Panc1 (cell line): ENCODE data around the gene CASP5. TPM values are rescaled to one million over a fixed set of nuclear protein-coding genes. Genes with fewer than 3 reads are reported as not detected.

Experiments
- ATAC-seq: fragments of 200-7000 bp; cut with Tn5 transposase; 2 replicates; pipeline ENCODE4 v1.9.1; 2020; ENCODE audit warnings: mild to moderate bottlenecking, moderate library complexity
- BruUV-seq: library from RNA; stranded (reverse); fragments of 400-500 nt; replicated peaks from 2 replicates; lab custom pipeline; 2021; lab: Mats Ljungman, UMichigan
- CTCF ChIA-PET: fragments of 300-600 bp; sonication (Branson Sonifier 250); formaldehyde crosslinking; loops from one replicate; lab custom pipeline; 2022; ENCODE audit warnings: antibody characterized with exemption; lab: Charles Lee
- POLR2A ChIA-PET: fragments of 300-600 bp; sonication (Branson Sonifier 250); formaldehyde crosslinking; loops from one replicate; lab custom pipeline; 2022; ENCODE audit warnings: antibody characterized with exemption; lab: Charles Lee
- DNase-seq: peaks from one replicate; pipeline ENCODE4 v3.0.0-alpha.2; 2010; ENCODE audit warnings: low read depth, low spot score
- H3K27ac ChIP-seq: 2 replicates; pipeline ENCODE4 v1.5.1; 2011; ENCODE audit warnings: mild to moderate bottlenecking, low read length, inconsistent platforms
- H3K27me3 ChIP-seq: fragments of 200-500 bp; sonication (Bioruptor generic); 2 replicates; pipeline ENCODE4 v1.6.0; 2014; ENCODE audit warnings: low read length, inconsistent platforms; ENCODE audit not compliant: control insufficient read depth, insufficient read depth
- H3K36me3 ChIP-seq: fragments of 200-500 bp; sonication (Bioruptor generic); 2 replicates; pipeline ENCODE4 v1.5.1; 2014; ENCODE audit warnings: inconsistent platforms, mild to moderate bottlenecking, low read length, moderate library complexity; ENCODE audit not compliant: control insufficient read depth, insufficient read depth
- H3K4me1 ChIP-seq: 2 replicates; pipeline ENCODE4 v1.5.1; 2011; ENCODE audit warnings: inconsistent platforms, mild to moderate bottlenecking, low read length, moderate library complexity; ENCODE audit not compliant: control insufficient read depth, insufficient read depth
- H3K4me3 ChIP-seq, 2 experiments: 2 replicates each; pipeline ENCODE4 v1.5.1; 2011 to 2012; ENCODE audit warnings: low read depth in 2 of 2, low read length in 2 of 2, mild to moderate bottlenecking in 2 of 2, inconsistent platforms in 1 of 2, moderate library complexity in 1 of 2
- H3K9me3 ChIP-seq: fragments of 200-500 bp; sonication (Bioruptor generic); 2 replicates; pipeline ENCODE4 v1.5.1; 2014; ENCODE audit warnings: low read depth, mild to moderate bottlenecking, inconsistent platforms, low read length, moderate library complexity; ENCODE audit not compliant: control insufficient read depth, insufficient read depth
- CTCF ChIP-seq: fragments of 450-650 bp; IDR thresholded peaks from 2 replicates; pipeline ENCODE4 v1.5.1; 2017; ENCODE audit warnings: mild to moderate bottlenecking
- POLR2AphosphoS5 ChIP-seq: IDR thresholded peaks from 2 replicates; pipeline ENCODE4 v1.6.1; 2012; ENCODE audit warnings: mild to moderate bottlenecking, low read depth, low read length, moderate library complexity
- REST ChIP-seq, 2 experiments: IDR thresholded peaks; 2 replicates each; pipeline ENCODE4 v1.6.1; 2011 to 2012; ENCODE audit warnings: low read depth in 2 of 2, control low read depth in 1 of 2, low read length in 1 of 2, mild to moderate bottlenecking in 1 of 2, moderate library complexity in 1 of 2; ENCODE audit not compliant: insufficient read depth in 1 of 2
- SIN3A ChIP-seq: IDR thresholded peaks from 2 replicates; pipeline ENCODE4 v1.6.1; 2012; ENCODE audit warnings: low read depth, mild to moderate bottlenecking, low read length, moderate library complexity, borderline replicate concordance; ENCODE audit not compliant: insufficient read depth
- TCF7L2 ChIP-seq: IDR thresholded peaks from 2 replicates; pipeline ENCODE4 v1.6.1; 2011; ENCODE audit warnings: mild to moderate bottlenecking, low read depth, low read length, inconsistent platforms
- in situ Hi-C: cut with HindIII; loops from 2 replicates; pipeline ENCODE4 v1.10.0; 2016; ENCODE audit warnings: low sequenced_read_pairs, low pct_unique_long_range_greater_than_20kb
- intact Hi-C: fragments of 100-400 bp; cut with micrococcal nuclease; formaldehyde crosslinking; loops from one replicate; pipeline ENCODE4 v1.10.0; 2022; ENCODE audit not compliant: unreplicated experiment
- total RNA-seq: library from RNA; stranded (reverse); gene quantifications from one replicate; pipeline ENCODE4 v1.2.1, GENCODE V29; 2021; ENCODE audit not compliant: unreplicated experiment

Gene CASP5
- total RNA-seq, 1 experiment from 2014 or later = not detected

DNA sequence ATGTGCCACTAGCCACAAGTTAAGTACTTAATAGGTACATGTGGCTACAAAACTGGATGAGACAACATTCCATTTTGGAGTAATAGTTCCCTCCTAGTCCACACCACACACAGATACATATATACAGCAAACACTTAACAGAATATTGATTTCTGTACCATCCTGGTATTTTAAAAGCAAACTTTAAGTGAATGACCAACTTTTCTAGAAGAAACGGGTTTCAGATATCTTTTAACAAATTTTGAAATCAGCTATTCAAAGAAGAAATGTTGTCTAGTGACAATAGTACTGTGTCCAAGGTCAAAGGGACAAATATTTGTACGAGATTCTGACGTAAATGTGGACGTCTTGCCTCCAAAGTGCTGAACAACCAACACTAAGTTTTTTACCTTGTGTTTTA lies 34.5 kb upstream of the CASP5 start:
- Histone ChIP-seq H3K27ac (no peak overlapping the region), H3K9me3 (no peaks in the 10 kb centered on the region), H3K27me3 (no peaks in the 10 kb centered on the region), H3K4me1 (no peaks in the 10 kb centered on the region), H3K36me3 (no peaks in the 10 kb centered on the region), H3K4me3 (no peak overlapping the region)
- intact Hi-C loops = no loop called here
- POLR2A ChIA-PET = no interaction called here
- in situ Hi-C loops = no loop called here
- no TSS peak for BruUV-seq
- TF ChIP-seq CTCF (no peak), TCF7L2 (no peak), REST (IDR thresholded peaks at IDR 0.05; ENCODE audit: insufficient read depth in 1 of 2, low read depth in 2 of 2, low read length in 1 of 2) (no peak)
- ATAC-seq = no peak
- DNase-seq = no peak
- CTCF ChIA-PET = no interaction called here

- ChIA-PET POLR2A (interaction anchor here (0.6 kb wide), 1 partner anchor 20 kb away, joined by 4 read pairs; no protein-coding TSS in a partner anchor), CTCF (interaction anchor here (0.7 kb wide), 1 partner anchor 122 kb away, joined by 4 read pairs; no protein-coding TSS in a partner anchor)
- H3K36me3 ChIP-seq = no peaks in the 10 kb centered on the region
- intact Hi-C loops (no loop called here), in situ Hi-C loops (no loop called here)
- DNase-seq = no peak
- no peaks in the 10 kb centered on the region for H3K9me3 ChIP-seq
- H3K4me1 ChIP-seq = no peaks in the 10 kb centered on the region
- no peak for ATAC-seq
- no peak overlapping the region for H3K27ac ChIP-seq
- no peak overlapping the region for H3K4me3 ChIP-seq
- H3K27me3 ChIP-seq = no peaks in the 10 kb centered on the region
- TF ChIP-seq TCF7L2 = no peak
- TF ChIP-seq POLR2AphosphoS5 = no peak
- no peak for TF ChIP-seq REST (IDR thresholded peaks at IDR 0.05; ENCODE audit: insufficient read depth in 1 of 2, low read depth in 2 of 2, low read length in 1 of 2)
- no peak for TF ChIP-seq CTCF
- no peak for TF ChIP-seq SIN3A
- no TSS peak for BruUV-seq
These were observed 33.5 kb upstream of the CASP5 start for GRCh38 chr11:105056446-105056845.
